Mesenchymal stem cell (in vitro differentiated cells and primary cell): Measurements from ENCODE around the gene ARHGAP6.

Experiments
- DNase-seq: peaks from one replicate; pipeline ENCODE4 v3.0.0-alpha.2; 2013
- H2AFZ ChIP-seq: one replicate; pipeline ENCODE4 v1.6.1; 2013; ENCODE audit warnings: low read depth, mild to moderate bottlenecking, control low read depth, inconsistent platforms, low read length, moderate library complexity
- H2AK5ac ChIP-seq: 2 replicates; pipeline ENCODE4 v1.6.1; 2013; ENCODE audit warnings: low read length, moderate library complexity, mild to moderate bottlenecking, inconsistent platforms; ENCODE audit not compliant: severe bottlenecking
- H2BK120ac ChIP-seq: one replicate; pipeline ENCODE4 v1.6.1; 2013; ENCODE audit warnings: low read depth, mild to moderate bottlenecking, inconsistent platforms, low read length, moderate library complexity
- H2BK12ac ChIP-seq, 2 experiments: one replicate each; pipeline ENCODE4 v1.6.1; 2013; ENCODE audit warnings: inconsistent platforms in 2 of 2, low read length in 2 of 2, mild to moderate bottlenecking in 2 of 2, moderate library complexity in 2 of 2, control low read depth in 1 of 2
- H2BK15ac ChIP-seq: one replicate; pipeline ENCODE4 v1.6.1; 2013; ENCODE audit warnings: mild to moderate bottlenecking, low read depth, inconsistent platforms; ENCODE audit not compliant: poor library complexity, severe bottlenecking
- H2BK5ac ChIP-seq: 2 replicates; pipeline ENCODE4 v1.6.1; 2013; ENCODE audit warnings: low read depth, mild to moderate bottlenecking, low read length, control low read depth, inconsistent platforms; ENCODE audit not compliant: poor library complexity, severe bottlenecking
- H3K14ac ChIP-seq, 2 experiments: one replicate each; pipeline ENCODE4 v1.6.1; 2013; ENCODE audit warnings: inconsistent platforms in 2 of 2, low read length in 2 of 2, control low read depth in 1 of 2, mild to moderate bottlenecking in 1 of 2, moderate library complexity in 1 of 2
- H3K18ac ChIP-seq, 2 experiments: one replicate each; pipeline ENCODE4 v1.6.1; 2013; ENCODE audit warnings: inconsistent platforms in 2 of 2, low read length in 2 of 2, control low read depth in 1 of 2, low read depth in 1 of 2, mild to moderate bottlenecking in 1 of 2
- H3K23ac ChIP-seq, 2 experiments: one replicate each; pipeline ENCODE4 v1.6.1; 2013; ENCODE audit warnings: inconsistent platforms in 2 of 2, low read length in 2 of 2, mild to moderate bottlenecking in 2 of 2, moderate library complexity in 2 of 2, control low read depth in 1 of 2
- H3K27ac ChIP-seq: 2 replicates; pipeline ENCODE4 v1.5.1; 2013; ENCODE audit warnings: mild to moderate bottlenecking, moderate library complexity, low read length, control low read depth, inconsistent platforms; ENCODE audit not compliant: poor library complexity, severe bottlenecking
- H3K27me3 ChIP-seq, 2 experiments: 2 replicates each; pipeline versions ENCODE4 v1.6.1 to v1.7.0; 2013; ENCODE audit warnings: low read length in 2 of 2, mild to moderate bottlenecking in 2 of 2, moderate library complexity in 2 of 2, control low read depth in 1 of 2, inconsistent platforms in 1 of 2; ENCODE audit not compliant: control insufficient read depth in 1 of 2, insufficient read depth in 1 of 2
- H3K36me3 ChIP-seq, 2 experiments: 2 replicates each; pipeline versions ENCODE4 v1.6.1 to v1.7.0; 2013; ENCODE audit warnings: low read length in 2 of 2, control low read depth in 1 of 2, inconsistent platforms in 1 of 2, low read depth in 1 of 2, mild to moderate bottlenecking in 1 of 2; ENCODE audit not compliant: insufficient read depth in 2 of 2, control insufficient read depth in 1 of 2
- H3K4ac ChIP-seq, 2 experiments: one replicate each; pipeline ENCODE4 v1.6.1; 2013; ENCODE audit warnings: inconsistent platforms in 2 of 2, low read length in 2 of 2, mild to moderate bottlenecking in 2 of 2, moderate library complexity in 2 of 2, control low read depth in 1 of 2, low read depth in 1 of 2
- H3K4me1 ChIP-seq: 2 replicates; pipeline ENCODE4 v1.6.1; 2013; ENCODE audit warnings: low read depth, low read length, control low read depth; ENCODE audit not compliant: control insufficient read depth, insufficient read depth
- H3K4me2 ChIP-seq: 2 replicates; pipeline ENCODE4 v1.6.1; 2013; ENCODE audit warnings: low read length, mild to moderate bottlenecking, inconsistent platforms; ENCODE audit not compliant: poor library complexity, severe bottlenecking
- H3K4me3 ChIP-seq, 2 experiments: 2 replicates each; pipeline versions ENCODE4 v1.5.1 to v1.7.0; 2013; ENCODE audit warnings: low read length in 2 of 2, mild to moderate bottlenecking in 2 of 2, control low read depth in 1 of 2, low read depth in 1 of 2; ENCODE audit not compliant: insufficient read depth in 1 of 2
- H3K79me1 ChIP-seq: replicated peaks from 2 replicates; pipeline ENCODE4 v1.6.1; 2013; ENCODE audit warnings: mild to moderate bottlenecking, control low read depth, low read length, inconsistent platforms; ENCODE audit not compliant: poor library complexity, severe bottlenecking
- H3K9ac ChIP-seq: 2 replicates; pipeline ENCODE4 v1.7.0; 2013; ENCODE audit warnings: mild to moderate bottlenecking, low read length, moderate library complexity
- H3K9me3 ChIP-seq: 2 replicates; pipeline ENCODE4 v1.7.0; 2013; ENCODE audit warnings: mild to moderate bottlenecking, low read length; ENCODE audit not compliant: control insufficient read depth
- H4K8ac ChIP-seq: one replicate; pipeline ENCODE4 v1.6.1; 2013; ENCODE audit warnings: inconsistent platforms, mild to moderate bottlenecking, low read length, moderate library complexity
- H4K91ac ChIP-seq: one replicate; pipeline ENCODE4 v1.6.1; 2013; ENCODE audit warnings: mild to moderate bottlenecking, low read length, inconsistent platforms
- WGBS: methylation state at CpG from one replicate; pipeline ENCODE4 v1.1.7; 2013; ENCODE audit warnings: mixed read lengths; 5-methylcytosine and 5-hydroxymethylcytosine counted together

Gene ARHGAP6

GRCh38 chrX:11414091-11414490 is 251.6 kb downstream of the ARHGAP6 start:
- Histone ChIP-seq H2BK120ac (no peak overlapping the region), H2AFZ (no peak overlapping the region), H3K4me2 (no peak overlapping the region), H3K9ac (no peak overlapping the region), H2BK5ac (no peak overlapping the region), H2BK12ac (no peak overlapping the region), H3K4me1 (no peaks in the 10 kb centered on the region), H3K27me3 (no peaks in the 10 kb centered on the region), H3K9me3 (no peaks in the 10 kb centered on the region), H3K4me3 (no peak overlapping the region), H4K8ac (no peak overlapping the region), H2AK5ac (no peak overlapping the region), H3K14ac (no peak overlapping the region), H3K18ac (no peak overlapping the region), H3K27ac (no peak overlapping the region), H3K4ac (no peak overlapping the region), H3K23ac (no peak overlapping the region), H3K79me1 (no peaks in the 10 kb centered on the region), H4K91ac (no peak overlapping the region), H3K36me3 (no peaks in the 10 kb centered on the region), H2BK15ac (no peak overlapping the region)
- DNase-seq: no peak
- WGBS: no CpG with 5 or more reads among the region's 1 CpG

- Histone ChIP-seq H3K14ac (no peak overlapping the region), H3K23ac (no peak overlapping the region), H2BK120ac (no peak overlapping the region), H3K4me3 (no peak overlapping the region), H4K8ac (no peak overlapping the region), H3K27ac (no peak overlapping the region), H2BK15ac (no peak overlapping the region), H4K91ac (no peak overlapping the region), H2BK5ac (no peak overlapping the region), H2AK5ac (no peak overlapping the region), H3K9ac (no peak overlapping the region), H3K36me3 (no peaks in the 10 kb centered on the region), H3K4me2 (no peak overlapping the region), H3K79me1 (no peaks in the 10 kb centered on the region), H3K9me3 (no peaks in the 10 kb centered on the region), H3K4ac (no peak overlapping the region), H2AFZ (no peak overlapping the region), H2BK12ac (no peak overlapping the region), H3K27me3 (no peaks in the 10 kb centered on the region), H3K4me1 (no peaks in the 10 kb centered on the region), H3K18ac (no peak overlapping the region)
- 93% methylated on average over 8 of the region's 10 CpGs for WGBS
- DNase-seq: no peak
Observed at GRCh38 chrX:11412715-11413623, 252.8 kb downstream of the ARHGAP6 start.

GRCh38 chrX:11409957-11410356 is 255.8 kb downstream of the ARHGAP6 start:
- Histone ChIP-seq H2AFZ (no peak overlapping the region), H3K14ac (no peak overlapping the region), H2BK5ac (no peak overlapping the region), H3K27ac (no peak overlapping the region), H3K18ac (no peak overlapping the region), H4K91ac (no peak overlapping the region), H2BK120ac (no peak overlapping the region), H2BK15ac (no peak overlapping the region), H3K36me3 (no peaks in the 10 kb centered on the region), H3K23ac (no peak overlapping the region), H3K9me3 (no peaks in the 10 kb centered on the region), H3K27me3 (no peaks in the 10 kb centered on the region), H3K4me2 (no peak overlapping the region), H3K9ac (no peak overlapping the region), H4K8ac (no peak overlapping the region), H3K4me3 (no peak overlapping the region), H3K4me1 (no peaks in the 10 kb centered on the region), H3K79me1 (no peaks in the 10 kb centered on the region), H3K4ac (no peak overlapping the region), H2BK12ac (no peak overlapping the region), H2AK5ac (no peak overlapping the region)
- DNase-seq: no peak
- 96% methylated on average over 3 of the region's 3 CpGs for WGBS

GRCh38 chrX:11408783-11409182 is 256.9 kb downstream of the ARHGAP6 start:
- Histone ChIP-seq H2BK5ac (no peak overlapping the region), H2AK5ac (no peak overlapping the region), H4K8ac (no peak overlapping the region), H3K27me3 (no peaks in the 10 kb centered on the region), H3K4me2 (no peak overlapping the region), H2BK12ac (no peak overlapping the region), H3K9me3 (no peaks in the 10 kb centered on the region), H3K4ac (no peak overlapping the region), H3K18ac (no peak overlapping the region), H2BK120ac (no peak overlapping the region), H3K27ac (no peak overlapping the region), H2BK15ac (no peak overlapping the region), H3K9ac (no peak overlapping the region), H2AFZ (no peak overlapping the region), H3K79me1 (no peaks in the 10 kb centered on the region), H4K91ac (no peak overlapping the region), H3K23ac (no peak overlapping the region), H3K4me3 (no peak overlapping the region), H3K14ac (no peak overlapping the region), H3K4me1 (no peaks in the 10 kb centered on the region), H3K36me3 (no peaks in the 10 kb centered on the region)
- WGBS: 96% methylated on average over 3 of the region's 3 CpGs
- DNase-seq: no peak
